ENCODE measurements around the gene SCAI. TPM values are rescaled to one million over a fixed set of nuclear protein-coding genes. Genes with fewer than 3 reads are reported as not detected.
"Not testable (repeated sequence)": the region's sequence is repeated elsewhere in the genome, so short reads cannot be mapped to it uniquely, and the experiment has no call there.

The SCAI gene
- polyA plus RNA-seq, 2 donors, result 0.89 to 1.2 TPM

- Histone ChIP-seq H3K4me1 (ENCODE audit: control insufficient read depth in 2 of 2, insufficient read depth in 2 of 2, low read length in 1 of 2) (no peaks in the 10 kb centered on the region), H3K4me3 (ENCODE audit: low read depth in 1 of 2, low read length in 2 of 2) (no peak overlapping the region), H3K27me3 (ENCODE audit: control insufficient read depth in 1 of 2, insufficient read depth in 2 of 2, low read length in 2 of 2) (no peaks in the 10 kb centered on the region), H3K9me3 (ENCODE audit: control insufficient read depth in 2 of 2, insufficient read depth in 1 of 2, low read depth in 1 of 2, low read length in 1 of 2) (no peaks in the 10 kb centered on the region), H3K36me3 (ENCODE audit: control insufficient read depth in 2 of 2, insufficient read depth in 2 of 2, low read length in 1 of 2) (no peaks in the 10 kb centered on the region), H3K27ac (ENCODE audit: low read depth in 2 of 2, low read length in 1 of 2) (no peak overlapping the region)
- WGBS, 2 donors, result 76 to 84% methylated on average over 4 of the region's 4 CpGs
Measured at GRCh38 chr9:125137200-125137599, 6.1 kb downstream of the SCAI start.

GRCh38 chr9:125134976-125135375, 8.4 kb downstream of the SCAI start:
- H3K27ac ChIP-seq (ENCODE audit: low read depth in 2 of 2, low read length in 1 of 2), result no peak overlapping the region
- H3K4me1 ChIP-seq (ENCODE audit: control insufficient read depth in 2 of 2, insufficient read depth in 2 of 2, low read length in 1 of 2), result no peaks in the 10 kb centered on the region
- no peak overlapping the region for H3K4me3 ChIP-seq (ENCODE audit: low read depth in 1 of 2, low read length in 2 of 2)
- no peaks in the 10 kb centered on the region for H3K36me3 ChIP-seq (ENCODE audit: control insufficient read depth in 2 of 2, insufficient read depth in 2 of 2, low read length in 1 of 2)
- no peaks in the 10 kb centered on the region for H3K27me3 ChIP-seq (ENCODE audit: control insufficient read depth in 1 of 2, insufficient read depth in 2 of 2, low read length in 2 of 2)
- no peaks in the 10 kb centered on the region for H3K9me3 ChIP-seq (ENCODE audit: control insufficient read depth in 2 of 2, insufficient read depth in 1 of 2, low read depth in 1 of 2, low read length in 1 of 2)

- H3K36me3 ChIP-seq (ENCODE audit: control insufficient read depth in 2 of 2, insufficient read depth in 2 of 2, low read length in 1 of 2), result no peaks in the 10 kb centered on the region
- H3K27me3 ChIP-seq (ENCODE audit: control insufficient read depth in 1 of 2, insufficient read depth in 2 of 2, low read length in 2 of 2), result no peaks in the 10 kb centered on the region
- H3K9me3 ChIP-seq (ENCODE audit: control insufficient read depth in 2 of 2, insufficient read depth in 1 of 2, low read depth in 1 of 2, low read length in 1 of 2), result no peaks in the 10 kb centered on the region
- WGBS, 2 donors, result 72 to 84% methylated on average over 1 of the region's 1 CpG
- H3K27ac ChIP-seq (ENCODE audit: low read depth in 2 of 2, low read length in 1 of 2), result no peak overlapping the region
- H3K4me1 ChIP-seq (ENCODE audit: control insufficient read depth in 2 of 2, insufficient read depth in 2 of 2, low read length in 1 of 2), result no peaks in the 10 kb centered on the region
- no peak overlapping the region for H3K4me3 ChIP-seq (ENCODE audit: low read depth in 1 of 2, low read length in 2 of 2)
Measured at GRCh38 chr9:125133403-125134329, 9.7 kb downstream of the SCAI start.

DNA sequence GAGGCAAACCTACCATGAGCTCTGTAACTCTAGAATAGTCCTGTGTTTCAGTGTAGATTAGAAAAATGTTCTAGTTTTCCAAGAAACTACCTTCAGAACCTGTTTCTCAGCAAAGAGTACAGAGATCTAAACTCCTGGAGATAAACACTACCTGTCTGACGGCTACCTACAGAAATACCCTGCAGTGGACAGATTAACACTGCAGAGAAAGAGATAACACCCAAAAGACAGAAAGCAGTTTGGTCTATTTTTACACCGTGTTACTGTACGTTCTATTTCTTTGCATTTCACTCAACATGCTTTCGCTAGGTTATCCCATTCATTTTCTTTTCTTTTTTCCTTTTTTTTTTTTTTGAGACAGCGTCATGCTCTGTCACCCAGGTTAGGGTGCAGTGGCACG, 11.6 kb downstream of the SCAI start:
- Histone ChIP-seq H3K4me3 (ENCODE audit: low read depth in 1 of 2, low read length in 2 of 2) (no peak overlapping the region), H3K27me3 (ENCODE audit: control insufficient read depth in 1 of 2, insufficient read depth in 2 of 2, low read length in 2 of 2) (no peaks in the 10 kb centered on the region), H3K36me3 (ENCODE audit: control insufficient read depth in 2 of 2, insufficient read depth in 2 of 2, low read length in 1 of 2) (no peaks in the 10 kb centered on the region), H3K9me3 (ENCODE audit: control insufficient read depth in 2 of 2, insufficient read depth in 1 of 2, low read depth in 1 of 2, low read length in 1 of 2) (no peaks in the 10 kb centered on the region), H3K4me1 (ENCODE audit: control insufficient read depth in 2 of 2, insufficient read depth in 2 of 2, low read length in 1 of 2) (no peaks in the 10 kb centered on the region), H3K27ac (ENCODE audit: low read depth in 2 of 2, low read length in 1 of 2) (no peak overlapping the region)
- WGBS, 2 donors, result 86 to 92% methylated on average over 6 of the region's 6 CpGs

DNA sequence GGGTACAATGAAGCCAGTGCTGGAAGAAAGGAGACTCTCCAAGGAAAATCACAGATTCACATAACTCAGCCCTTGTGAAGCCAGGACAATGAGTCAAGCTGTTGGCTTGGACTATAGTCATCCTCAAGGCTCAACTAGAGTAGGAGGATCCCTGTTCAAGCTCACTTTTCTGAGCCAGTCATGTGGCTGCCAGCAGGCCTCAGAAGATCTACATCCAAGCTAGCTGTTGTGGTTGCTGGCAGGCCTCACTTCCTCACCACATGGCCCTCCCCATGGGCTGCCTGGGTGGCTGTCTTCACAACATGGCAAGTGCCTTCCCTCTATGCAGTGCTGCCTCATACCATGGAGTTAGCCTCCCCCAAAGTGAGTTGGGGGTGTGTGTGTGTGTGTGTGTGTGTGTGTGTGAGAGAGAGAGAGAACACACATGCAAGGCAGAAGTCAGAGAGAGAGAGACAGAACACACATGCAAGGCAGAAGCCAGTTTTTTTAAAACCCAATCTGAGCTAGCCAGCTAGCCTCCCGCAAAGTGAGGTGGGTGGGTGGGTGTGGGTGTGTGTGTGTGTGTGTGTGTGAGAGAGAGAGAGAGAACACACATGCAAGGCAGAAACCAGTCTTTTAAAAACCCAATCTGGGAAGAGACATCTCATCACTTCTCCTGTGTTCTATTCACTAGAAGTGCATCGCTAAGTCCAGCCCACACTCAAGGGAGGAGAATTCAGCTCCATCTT, 17.1 kb downstream of the SCAI start:
- Histone ChIP-seq H3K4me3 (ENCODE audit: low read depth in 1 of 2, low read length in 2 of 2) (no peak overlapping the region), H3K27me3 (ENCODE audit: control insufficient read depth in 1 of 2, insufficient read depth in 2 of 2, low read length in 2 of 2) (no peaks in the 10 kb centered on the region), H3K36me3 (ENCODE audit: control insufficient read depth in 2 of 2, insufficient read depth in 2 of 2, low read length in 1 of 2) (no peaks in the 10 kb centered on the region), H3K9me3 (ENCODE audit: control insufficient read depth in 2 of 2, insufficient read depth in 1 of 2, low read depth in 1 of 2, low read length in 1 of 2) (no peaks in the 10 kb centered on the region), H3K27ac (ENCODE audit: low read depth in 2 of 2, low read length in 1 of 2) (no peak overlapping the region), H3K4me1 (ENCODE audit: control insufficient read depth in 2 of 2, insufficient read depth in 2 of 2, low read length in 1 of 2) (peaks cover 0 to 5% of the 10 kb centered on the region in 2 donors)
- 71 to 79% methylated on average over 2 of the region's 2 CpGs for WGBS, 2 donors

DNA sequence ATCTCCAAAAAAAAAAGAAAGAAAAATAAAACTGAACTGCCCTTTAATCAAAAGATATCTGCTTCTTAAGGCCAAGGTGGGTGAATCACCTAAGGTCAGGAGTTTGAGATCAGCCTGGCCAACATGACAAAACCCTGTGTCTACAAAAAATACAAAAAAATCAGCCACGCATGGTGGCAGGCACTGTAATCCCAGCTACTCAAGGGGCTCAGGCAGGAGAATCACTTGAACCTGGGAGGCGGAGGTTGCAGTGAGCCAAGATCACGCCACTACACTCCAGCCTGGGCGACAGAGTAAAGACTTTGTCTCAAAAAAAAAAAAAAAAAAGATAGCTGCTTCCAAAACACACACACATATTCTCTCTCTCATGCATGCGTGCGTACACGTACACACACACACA, 17.8 kb downstream of the SCAI start:
- Histone ChIP-seq H3K4me3 (ENCODE audit: low read depth in 1 of 2, low read length in 2 of 2) (no peak overlapping the region), H3K4me1 (ENCODE audit: control insufficient read depth in 2 of 2, insufficient read depth in 2 of 2, low read length in 1 of 2) (peaks cover 0 to 5% of the 10 kb centered on the region in 2 donors), H3K27me3 (ENCODE audit: control insufficient read depth in 1 of 2, insufficient read depth in 2 of 2, low read length in 2 of 2) (no peaks in the 10 kb centered on the region), H3K27ac (ENCODE audit: low read depth in 2 of 2, low read length in 1 of 2) (no peak overlapping the region), H3K36me3 (ENCODE audit: control insufficient read depth in 2 of 2, insufficient read depth in 2 of 2, low read length in 1 of 2) (no peaks in the 10 kb centered on the region), H3K9me3 (ENCODE audit: control insufficient read depth in 2 of 2, insufficient read depth in 1 of 2, low read depth in 1 of 2, low read length in 1 of 2) (no peaks in the 10 kb centered on the region)
- 71 to 78% methylated on average over 7 of the region's 7 CpGs for WGBS, 2 donors

DNA sequence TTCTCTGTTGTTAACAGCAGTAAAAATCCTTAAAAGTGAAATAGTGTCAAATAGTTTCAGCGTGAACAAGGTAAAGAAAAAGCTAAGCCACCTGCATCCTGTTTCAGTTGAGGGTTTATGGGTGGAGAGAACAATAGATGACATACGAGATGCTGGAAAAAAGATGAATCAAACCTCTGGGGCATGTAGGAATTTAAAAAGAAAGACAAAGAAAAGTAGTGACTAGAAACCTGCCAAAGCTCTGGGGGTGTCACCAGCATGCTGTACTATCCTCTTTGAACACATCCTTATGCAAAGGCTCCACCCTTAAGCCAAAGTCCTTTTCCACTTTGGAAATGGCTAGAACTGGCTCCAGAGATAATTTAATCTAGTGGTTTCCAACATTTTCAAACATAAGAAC, 22.2 kb downstream of the SCAI start:
- Histone ChIP-seq H3K36me3 (ENCODE audit: control insufficient read depth in 2 of 2, insufficient read depth in 2 of 2, low read length in 1 of 2) (no peaks in the 10 kb centered on the region), H3K4me3 (ENCODE audit: low read depth in 1 of 2, low read length in 2 of 2) (no peak overlapping the region), H3K27me3 (ENCODE audit: control insufficient read depth in 1 of 2, insufficient read depth in 2 of 2, low read length in 2 of 2) (no peaks in the 10 kb centered on the region), H3K27ac (ENCODE audit: low read depth in 2 of 2, low read length in 1 of 2) (no peak overlapping the region), H3K4me1 (ENCODE audit: control insufficient read depth in 2 of 2, insufficient read depth in 2 of 2, low read length in 1 of 2) (peaks cover 0 to 4% of the 10 kb centered on the region in 2 donors), H3K9me3 (ENCODE audit: control insufficient read depth in 2 of 2, insufficient read depth in 1 of 2, low read depth in 1 of 2, low read length in 1 of 2) (no peaks in the 10 kb centered on the region)
- 64% methylated on average over 2 of the region's 2 CpGs for WGBS, 2 donors

- Histone ChIP-seq H3K4me3 (ENCODE audit: low read depth in 1 of 2, low read length in 2 of 2) (no peak overlapping the region), H3K36me3 (ENCODE audit: control insufficient read depth in 2 of 2, insufficient read depth in 2 of 2, low read length in 1 of 2) (no peaks in the 10 kb centered on the region), H3K9me3 (ENCODE audit: control insufficient read depth in 2 of 2, insufficient read depth in 1 of 2, low read depth in 1 of 2, low read length in 1 of 2) (no peaks in the 10 kb centered on the region), H3K4me1 (ENCODE audit: control insufficient read depth in 2 of 2, insufficient read depth in 2 of 2, low read length in 1 of 2) (no peaks in the 10 kb centered on the region), H3K27ac (ENCODE audit: low read depth in 2 of 2, low read length in 1 of 2) (no peak overlapping the region), H3K27me3 (ENCODE audit: control insufficient read depth in 1 of 2, insufficient read depth in 2 of 2, low read length in 2 of 2) (no peaks in the 10 kb centered on the region)
- 78% methylated on average over 4 of the region's 4 CpGs for WGBS, 2 donors
Measured at GRCh38 chr9:125119643-125120286, 23.6 kb downstream of the SCAI start.

GRCh38 chr9:125118696-125119095, 24.6 kb downstream of the SCAI start:
- not testable (repeated sequence) for H3K27me3 ChIP-seq (ENCODE audit: control insufficient read depth in 1 of 2, insufficient read depth in 2 of 2, low read length in 2 of 2); H3K36me3 ChIP-seq (ENCODE audit: control insufficient read depth in 2 of 2, insufficient read depth in 2 of 2, low read length in 1 of 2); H3K4me1 ChIP-seq (ENCODE audit: control insufficient read depth in 2 of 2, insufficient read depth in 2 of 2, low read length in 1 of 2); H3K9me3 ChIP-seq (ENCODE audit: control insufficient read depth in 2 of 2, insufficient read depth in 1 of 2, low read depth in 1 of 2, low read length in 1 of 2); H3K27ac ChIP-seq (ENCODE audit: low read depth in 2 of 2, low read length in 1 of 2); H3K4me3 ChIP-seq (ENCODE audit: low read depth in 1 of 2, low read length in 2 of 2)
- WGBS, 2 donors, result 94 to 97% methylated on average over 2 of the region's 2 CpGs

Data from esophagus (tissue), 2 donors.